Panc1 (cell line): Measurements from ENCODE around the gene SATB1.

Experiments used
- POLR2AphosphoS5 ChIP-seq: IDR thresholded peaks from 2 replicates; pipeline ENCODE4 v1.6.1; 2012; ENCODE audit warnings: mild to moderate bottlenecking, low read depth, low read length, moderate library complexity
- REST ChIP-seq, 2 experiments: IDR thresholded peaks; 2 replicates each; pipeline ENCODE4 v1.6.1; 2011 to 2012; ENCODE audit warnings: low read depth in 2 of 2, control low read depth in 1 of 2, low read length in 1 of 2, mild to moderate bottlenecking in 1 of 2, moderate library complexity in 1 of 2; ENCODE audit not compliant: insufficient read depth in 1 of 2
- SIN3A ChIP-seq: IDR thresholded peaks from 2 replicates; pipeline ENCODE4 v1.6.1; 2012; ENCODE audit warnings: low read depth, mild to moderate bottlenecking, low read length, moderate library complexity, borderline replicate concordance; ENCODE audit not compliant: insufficient read depth
- TF ChIP-seq, protein P1 (sequence below): fragments of 450-650 bp; IDR thresholded peaks from 2 replicates; pipeline ENCODE4 v1.5.1; 2017; ENCODE audit warnings: mild to moderate bottlenecking

- TF ChIP-seq, protein P1, sequence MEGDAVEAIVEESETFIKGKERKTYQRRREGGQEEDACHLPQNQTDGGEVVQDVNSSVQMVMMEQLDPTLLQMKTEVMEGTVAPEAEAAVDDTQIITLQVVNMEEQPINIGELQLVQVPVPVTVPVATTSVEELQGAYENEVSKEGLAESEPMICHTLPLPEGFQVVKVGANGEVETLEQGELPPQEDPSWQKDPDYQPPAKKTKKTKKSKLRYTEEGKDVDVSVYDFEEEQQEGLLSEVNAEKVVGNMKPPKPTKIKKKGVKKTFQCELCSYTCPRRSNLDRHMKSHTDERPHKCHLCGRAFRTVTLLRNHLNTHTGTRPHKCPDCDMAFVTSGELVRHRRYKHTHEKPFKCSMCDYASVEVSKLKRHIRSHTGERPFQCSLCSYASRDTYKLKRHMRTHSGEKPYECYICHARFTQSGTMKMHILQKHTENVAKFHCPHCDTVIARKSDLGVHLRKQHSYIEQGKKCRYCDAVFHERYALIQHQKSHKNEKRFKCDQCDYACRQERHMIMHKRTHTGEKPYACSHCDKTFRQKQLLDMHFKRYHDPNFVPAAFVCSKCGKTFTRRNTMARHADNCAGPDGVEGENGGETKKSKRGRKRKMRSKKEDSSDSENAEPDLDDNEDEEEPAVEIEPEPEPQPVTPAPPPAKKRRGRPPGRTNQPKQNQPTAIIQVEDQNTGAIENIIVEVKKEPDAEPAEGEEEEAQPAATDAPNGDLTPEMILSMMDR: no peak
- TF ChIP-seq REST (IDR thresholded peaks at IDR 0.05; ENCODE audit: insufficient read depth in 1 of 2, low read depth in 2 of 2, low read length in 1 of 2) (no peak), SIN3A (no peak), POLR2AphosphoS5 (no peak)
These were observed 5.9 kb downstream of the SATB1 start for GRCh38 chr3:18419232-18419631.
